C1 segment of cervical spinal cord (tissue), 14 donors: ENCODE results near the gene LRRFIP1.
A peak's percentile ranks its signal among the peaks of the same experiment; 100 is the strongest.
"Not testable (repeated sequence)": the region's sequence is repeated elsewhere in the genome, so short reads cannot be mapped to it uniquely, and the experiment has no call there.

ENCODE experiments used
- DNase-seq, 14 donors: peaks; one replicate each; lab custom pipeline; 2025; lab: John Stamatoyannopoulos, UW

Gene LRRFIP1

GRCh38 chr2:237688541-237688940, 61.2 kb downstream of the LRRFIP1 start:
- DNase-seq: not testable (repeated sequence)

GRCh38 chr2:237689336-237690131, 62.1 kb downstream of the LRRFIP1 start:
- DNase-seq: peak in 1 of 14 donors; percentile 15

GRCh38 chr2:237691029-237691907, 63.9 kb downstream of the LRRFIP1 start:
- DNase-seq: peak in 1 of 14 donors; percentile 58

GRCh38 chr2:237691908-237692600, 64.7 kb downstream of the LRRFIP1 start:
- DNase-seq: peak in 13 of 14 donors; percentile 50 to 92 (median 82)

GRCh38 chr2:237692601-237693290, 65.4 kb downstream of the LRRFIP1 start:
- no peak for DNase-seq

- DNase-seq: no peak
Observed at GRCh38 chr2:237693291-237693994, 66.1 kb downstream of the LRRFIP1 start.

GRCh38 chr2:237694415-237695194, 67.2 kb downstream of the LRRFIP1 start:
- no peak for DNase-seq

- DNase-seq: no peak
Observed at GRCh38 chr2:237695201-237695780, 67.9 kb downstream of the LRRFIP1 start.

GRCh38 chr2:237696461-237696860, 69.1 kb downstream of the LRRFIP1 start:
- DNase-seq: no peak

GRCh38 chr2:237697586-237698357, 70.4 kb downstream of the LRRFIP1 start:
- no peak for DNase-seq

GRCh38 chr2:237698358-237698694, 70.9 kb downstream of the LRRFIP1 start:
- DNase-seq: no peak

- DNase-seq: no peak
Observed at GRCh38 chr2:237699870-237700511, 72.6 kb downstream of the LRRFIP1 start.

GRCh38 chr2:237700512-237701032, 73.2 kb downstream of the LRRFIP1 start:
- DNase-seq: peak in 3 of 14 donors; percentile 4 to 36 (median 23)

GRCh38 chr2:237701033-237701858, 73.9 kb downstream of the LRRFIP1 start:
- no peak for DNase-seq

GRCh38 chr2:237701859-237702390, 74.5 kb downstream of the LRRFIP1 start:
- DNase-seq: no peak

- DNase-seq: peak in 2 of 14 donors; percentile 14 to 34
Observed at GRCh38 chr2:237702441-237703391, 75.3 kb downstream of the LRRFIP1 start.
